Keratinocyte (primary cell): Measurements from ENCODE around the gene CTTNBP2. TPM values are rescaled to one million over a fixed set of nuclear protein-coding genes. Genes with fewer than 3 reads are reported as not detected.

ENCODE experiments used
- DNase-seq: peaks from one replicate; pipeline ENCODE4 v3.0.0-alpha.2; 2011; ENCODE audit warnings: low read depth, missing footprints, low spot score
- FAIRE-seq: peaks from 2 replicates; lab custom pipeline; 2011; peaks lifted over from hg19 to GRCh38; lab: Jason Lieb, UNC
- H2AFZ ChIP-seq: 2 replicates; pipeline ENCODE4 v1.6.0; 2012; ENCODE audit warnings: low read length, control low read depth, inconsistent platforms; ENCODE audit not compliant: control insufficient read depth
- H3K27ac ChIP-seq: 2 replicates; pipeline ENCODE4 v1.5.1; 2011; ENCODE audit warnings: low read length; ENCODE audit not compliant: control insufficient read depth, insufficient read depth
- H3K27me3 ChIP-seq: 3 replicates; pipeline ENCODE4 v1.6.0; 2011; ENCODE audit warnings: low read length; ENCODE audit not compliant: control insufficient read depth, insufficient read depth; ENCODE audit errors: extremely low read depth
- H3K36me3 ChIP-seq, 2 experiments: 2 replicates in 1 of 2; 3 replicates in 1 of 2; pipeline ENCODE4 v1.5.1; 2011; ENCODE audit warnings: low read length in 2 of 2, mild to moderate bottlenecking in 1 of 2; ENCODE audit not compliant: control insufficient read depth in 2 of 2, insufficient read depth in 2 of 2; ENCODE audit errors: extremely low read depth in 1 of 2
- H3K4me1 ChIP-seq: 3 replicates; pipeline ENCODE4 v1.5.1; 2011; ENCODE audit warnings: low read length; ENCODE audit not compliant: control insufficient read depth, insufficient read depth; ENCODE audit errors: extremely low read depth
- H3K4me2 ChIP-seq: 3 replicates; pipeline ENCODE4 v1.6.0; 2011; ENCODE audit warnings: low read depth, low read length; ENCODE audit not compliant: control insufficient read depth, insufficient read depth; ENCODE audit errors: extremely low read depth
- H3K4me3 ChIP-seq, 3 experiments: fragments of 200-600 bp in 1 of 3; sonication (generic) in 1 of 3; 2 replicates in 2 of 3; 3 replicates in 1 of 3; pipeline ENCODE4 v1.5.1; 2011 to 2016; ENCODE audit warnings: low read length in 3 of 3, mild to moderate bottlenecking in 3 of 3, control low read depth in 2 of 3, inconsistent platforms in 1 of 3, low read depth in 1 of 3, mixed read lengths in 1 of 3, mixed run types in 1 of 3, moderate library complexity in 1 of 3; ENCODE audit not compliant: control insufficient read depth in 2 of 3, insufficient read depth in 2 of 3; ENCODE audit errors: extremely low read depth in 1 of 3
- H3K79me2 ChIP-seq: 2 replicates; pipeline ENCODE4 v1.6.0; 2012; ENCODE audit warnings: low read length; ENCODE audit not compliant: control insufficient read depth, insufficient read depth
- H3K9ac ChIP-seq: 3 replicates; pipeline ENCODE4 v1.6.0; 2011; ENCODE audit warnings: low read length; ENCODE audit not compliant: control insufficient read depth, insufficient read depth; ENCODE audit errors: extremely low read depth
- H3K9me1 ChIP-seq: 3 replicates; pipeline ENCODE4 v1.6.0; 2011; ENCODE audit warnings: low read length; ENCODE audit not compliant: control insufficient read depth, insufficient read depth; ENCODE audit errors: extremely low read depth
- H3K9me3 ChIP-seq: 2 replicates; pipeline ENCODE4 v1.5.1; 2012; ENCODE audit warnings: low read depth, low read length; ENCODE audit not compliant: control insufficient read depth
- H4K20me1 ChIP-seq: 3 replicates; pipeline ENCODE4 v1.6.0; 2011; ENCODE audit warnings: low read length; ENCODE audit not compliant: control insufficient read depth, insufficient read depth; ENCODE audit errors: extremely low read depth
- EZH2 ChIP-seq: IDR thresholded peaks from one replicate; pipeline ENCODE4 v1.6.1; 2012; ENCODE audit warnings: inconsistent platforms, mild to moderate bottlenecking, low read length, moderate library complexity
- dilution Hi-C: fragments of 300-500 bp; cut with MboI; formaldehyde crosslinking; loops from one replicate; pipeline ENCODE4 v1.7.0; 2020; ENCODE audit warnings: low sequenced_read_pairs; ENCODE audit not compliant: extremely low pct_ligation_motif_present
- polyA plus RNA-seq, 5 experiments: library from polyadenylated mRNA; depleted of rRNA in 3 of 5; stranded (reverse) in 3 of 5; stranded (forward) in 1 of 5; unstranded in 1 of 5; fragments of >200 nt; gene quantifications; 1 replicate in 1 of 5; 2 replicates in 3 of 5; 3 replicates in 1 of 5; pipeline versions ENCODE4 v1.2.1 to v1.2.3, GENCODE V29; 2011 to 2012; ENCODE audit warnings: missing spikeins in 2 of 5, low read depth in 1 of 5, low replicate concordance in 1 of 5
- TF ChIP-seq, protein P1 (sequence below), 3 experiments: IDR thresholded peaks in 1 of 3; conservative IDR thresholded peaks in 1 of 3; optimal IDR thresholded peaks in 1 of 3; 2 replicates in 2 of 3; 3 replicates in 1 of 3; pipeline versions ENCODE3 to v1.5.1; 2011; ENCODE audit warnings: low read length in 3 of 3, mild to moderate bottlenecking in 3 of 3, moderate library complexity in 2 of 3, control low read depth in 1 of 3, inconsistent platforms in 1 of 3; ENCODE audit not compliant: insufficient read depth in 2 of 3; ENCODE audit errors: extremely low read depth in 1 of 3

The CTTNBP2 gene
- polyA plus RNA-seq, 1 donor (not counting 4 experiments of a cell fraction or from before 2014, with no cell fraction given), result 0.55 TPM

DNA sequence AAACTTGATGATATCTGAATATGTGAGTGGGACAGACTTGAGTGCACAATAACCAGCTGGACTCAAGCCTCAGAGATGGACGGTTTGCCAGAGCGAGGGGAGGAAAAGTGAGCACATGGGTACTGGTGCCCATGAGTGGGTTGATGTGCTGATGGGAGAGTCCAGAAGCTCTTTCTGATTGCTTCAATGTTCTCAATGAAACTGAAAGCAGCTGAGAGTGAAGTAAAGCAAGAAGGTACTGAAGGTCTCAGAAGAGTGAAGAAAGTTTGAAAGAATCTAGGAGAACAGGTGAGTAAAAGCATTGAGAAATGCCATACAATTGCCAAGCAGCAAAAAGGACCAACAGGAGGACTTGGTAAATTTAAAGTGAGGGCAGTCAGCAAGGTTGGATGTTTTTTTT lies 28.6 kb downstream of the CTTNBP2 start:
- H3K27ac ChIP-seq, result no peak overlapping the region
- no peak overlapping the region for H3K4me2 ChIP-seq
- H3K4me3 ChIP-seq, result no peak overlapping the region
- H4K20me1 ChIP-seq, result no peaks in the 10 kb centered on the region
- dilution Hi-C loops, result no loop called here
- no peak overlapping the region for H3K9ac ChIP-seq
- no peaks in the 10 kb centered on the region for H3K9me1 ChIP-seq
- H3K27me3 ChIP-seq, result no peaks in the 10 kb centered on the region
- no peaks in the 10 kb centered on the region for H3K4me1 ChIP-seq
- FAIRE-seq (no peak), DNase-seq (no peak)
- no peaks in the 10 kb centered on the region for H3K79me2 ChIP-seq
- no peak overlapping the region for H2AFZ ChIP-seq
- no peak for TF ChIP-seq EZH2
- TF ChIP-seq, protein P1, sequence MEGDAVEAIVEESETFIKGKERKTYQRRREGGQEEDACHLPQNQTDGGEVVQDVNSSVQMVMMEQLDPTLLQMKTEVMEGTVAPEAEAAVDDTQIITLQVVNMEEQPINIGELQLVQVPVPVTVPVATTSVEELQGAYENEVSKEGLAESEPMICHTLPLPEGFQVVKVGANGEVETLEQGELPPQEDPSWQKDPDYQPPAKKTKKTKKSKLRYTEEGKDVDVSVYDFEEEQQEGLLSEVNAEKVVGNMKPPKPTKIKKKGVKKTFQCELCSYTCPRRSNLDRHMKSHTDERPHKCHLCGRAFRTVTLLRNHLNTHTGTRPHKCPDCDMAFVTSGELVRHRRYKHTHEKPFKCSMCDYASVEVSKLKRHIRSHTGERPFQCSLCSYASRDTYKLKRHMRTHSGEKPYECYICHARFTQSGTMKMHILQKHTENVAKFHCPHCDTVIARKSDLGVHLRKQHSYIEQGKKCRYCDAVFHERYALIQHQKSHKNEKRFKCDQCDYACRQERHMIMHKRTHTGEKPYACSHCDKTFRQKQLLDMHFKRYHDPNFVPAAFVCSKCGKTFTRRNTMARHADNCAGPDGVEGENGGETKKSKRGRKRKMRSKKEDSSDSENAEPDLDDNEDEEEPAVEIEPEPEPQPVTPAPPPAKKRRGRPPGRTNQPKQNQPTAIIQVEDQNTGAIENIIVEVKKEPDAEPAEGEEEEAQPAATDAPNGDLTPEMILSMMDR (optimal IDR thresholded peaks at IDR 0.05 in 1 of 3, IDR thresholded peaks at IDR 0.05 in 1 of 3, conservative IDR thresholded peaks at IDR 0.05 in 1 of 3; ENCODE audit: extremely low read depth in 1 of 3, insufficient read depth in 2 of 3, low read length in 3 of 3), result no peak
- H3K36me3 ChIP-seq, result no peaks in the 10 kb centered on the region
- no peaks in the 10 kb centered on the region for H3K9me3 ChIP-seq

DNA sequence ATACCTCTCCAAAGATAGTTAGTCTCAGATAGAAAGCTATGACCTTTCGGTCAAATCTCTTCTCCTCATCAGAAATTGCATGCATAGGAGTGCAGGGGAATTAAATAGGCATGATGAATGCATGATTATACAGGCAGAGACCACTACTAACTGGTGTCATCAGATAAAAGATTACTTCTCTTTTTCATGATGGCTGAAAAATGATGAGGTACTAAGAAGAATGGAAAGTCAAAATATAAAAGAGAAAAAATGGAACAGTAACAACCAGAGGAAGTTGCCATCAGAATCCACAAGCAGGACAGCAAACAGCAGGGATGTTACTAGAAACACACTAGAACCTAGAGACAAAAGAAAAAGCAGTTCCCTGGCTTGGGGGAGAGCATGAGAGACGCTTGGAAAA lies 31.6 kb downstream of the CTTNBP2 start:
- Histone ChIP-seq H3K27ac (no peak overlapping the region), H4K20me1 (no peaks in the 10 kb centered on the region), H3K9me3 (no peaks in the 10 kb centered on the region), H3K79me2 (no peaks in the 10 kb centered on the region), H3K9ac (no peak overlapping the region), H3K36me3 (no peaks in the 10 kb centered on the region), H3K4me3 (no peak overlapping the region), H3K4me1 (no peaks in the 10 kb centered on the region), H2AFZ (no peak overlapping the region), H3K27me3 (no peaks in the 10 kb centered on the region), H3K9me1 (no peaks in the 10 kb centered on the region), H3K4me2 (no peak overlapping the region)
- no peak for DNase-seq
- dilution Hi-C loops, result no loop called here
- TF ChIP-seq, protein P1 (optimal IDR thresholded peaks at IDR 0.05 in 1 of 3, IDR thresholded peaks at IDR 0.05 in 1 of 3, conservative IDR thresholded peaks at IDR 0.05 in 1 of 3; ENCODE audit: extremely low read depth in 1 of 3, insufficient read depth in 2 of 3, low read length in 3 of 3), result no peak
- TF ChIP-seq EZH2, result no peak
- FAIRE-seq, result no peak
